Superior temporal gyrus (tissue), 1 donor: ENCODE data around the gene SULT1B1.
"Not testable (repeated sequence)": the region's sequence is repeated elsewhere in the genome, so short reads cannot be mapped to it uniquely, and the experiment has no call there.

Experiments
- DNase-seq: peaks from one replicate; pipeline ENCODE4 v3.0.0-alpha.2; 2016; ENCODE audit errors: extremely low spot score

The SULT1B1 gene

GRCh38 chr4:69760455-69760854 lies at the start of gene SULT1B1:
Gene SULT1B1, minus strand, starts transcription at chr4:69760620. Its CDS starts 5,403 bp downstream, at chr4:69755217.
- no peak for DNase-seq

- DNase-seq, result no peak
These were observed 40.2 kb upstream of the SULT1B1 start for GRCh38 chr4:69800599-69800998.

GRCh38 chr4:69799337-69799736 lies 38.9 kb upstream of the SULT1B1 start:
- no peak for DNase-seq

- DNase-seq, result no peak
These were observed 33.3 kb upstream of the SULT1B1 start for GRCh38 chr4:69793732-69794131.

GRCh38 chr4:69787879-69788278 lies 27.5 kb upstream of the SULT1B1 start:
- no peak for DNase-seq

DNA sequence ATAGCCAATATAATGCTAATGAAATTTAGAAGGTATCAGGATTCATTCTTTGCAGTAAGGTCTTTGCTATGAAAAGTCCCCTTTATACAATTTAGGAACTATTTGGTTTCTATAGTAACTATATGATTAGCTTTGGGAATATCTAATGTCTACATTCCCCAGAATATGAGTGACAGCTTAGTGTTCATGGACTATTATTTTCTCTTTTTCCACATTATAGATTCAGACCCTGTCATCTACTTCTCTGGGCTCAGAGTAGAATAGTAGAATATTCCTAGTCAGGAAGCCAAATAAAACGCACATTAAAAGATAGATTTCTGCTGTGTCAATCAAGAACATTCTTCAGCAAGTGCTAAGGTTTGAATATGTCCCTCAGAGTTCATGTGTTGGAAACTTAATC lies 26.1 kb upstream of the SULT1B1 start:
- DNase-seq, result no peak

GRCh38 chr4:69785211-69785831 lies 24.9 kb upstream of the SULT1B1 start:
- DNase-seq, result no peak

GRCh38 chr4:69782651-69783310 lies 22.4 kb upstream of the SULT1B1 start:
- DNase-seq, result no peak

GRCh38 chr4:69781458-69782418 lies 21.3 kb upstream of the SULT1B1 start:
- DNase-seq, result no peak

GRCh38 chr4:69780141-69780540 lies 19.7 kb upstream of the SULT1B1 start:
- no peak for DNase-seq

DNA sequence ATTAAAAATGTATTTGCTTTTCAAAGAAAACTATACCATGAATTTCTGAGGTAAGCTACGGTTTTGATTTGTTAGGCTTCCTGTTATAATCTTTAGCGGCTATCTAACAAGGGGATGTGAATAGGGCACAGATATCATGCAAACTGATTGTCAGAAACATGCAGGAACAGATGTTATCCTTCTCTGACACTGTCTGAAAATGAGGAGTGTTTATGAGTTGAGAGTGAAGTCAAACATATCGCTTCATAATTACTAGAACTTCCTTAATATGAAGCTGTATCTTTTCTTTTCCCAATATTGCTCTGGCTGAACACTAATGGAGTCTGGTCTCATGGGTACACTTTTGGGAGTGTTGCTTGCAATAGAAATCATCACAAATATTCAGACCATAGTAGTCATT lies 16.3 kb upstream of the SULT1B1 start:
- DNase-seq, result no peak

- DNase-seq, result no peak
These were observed 15.0 kb upstream of the SULT1B1 start for GRCh38 chr4:69775321-69775867.

DNA sequence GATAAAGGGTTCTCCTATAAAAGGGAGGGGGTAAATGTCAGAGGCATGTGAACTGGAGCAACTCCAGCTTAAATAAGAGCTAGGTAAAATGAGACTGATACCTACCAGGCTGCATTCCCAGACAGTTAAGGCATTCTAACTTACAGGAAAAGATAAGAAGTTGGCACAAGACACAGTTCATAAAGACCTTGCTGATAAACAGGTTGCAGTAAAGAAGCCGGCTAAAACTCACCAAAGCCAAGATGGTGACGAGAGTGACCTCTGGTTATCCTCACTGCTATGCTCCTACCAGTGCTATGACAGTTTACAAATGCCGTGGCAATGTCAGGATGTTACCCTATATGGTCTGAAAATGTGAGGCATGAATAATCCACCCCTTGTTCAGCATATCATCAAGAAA lies 13.1 kb upstream of the SULT1B1 start:
- DNase-seq, result no peak

DNA sequence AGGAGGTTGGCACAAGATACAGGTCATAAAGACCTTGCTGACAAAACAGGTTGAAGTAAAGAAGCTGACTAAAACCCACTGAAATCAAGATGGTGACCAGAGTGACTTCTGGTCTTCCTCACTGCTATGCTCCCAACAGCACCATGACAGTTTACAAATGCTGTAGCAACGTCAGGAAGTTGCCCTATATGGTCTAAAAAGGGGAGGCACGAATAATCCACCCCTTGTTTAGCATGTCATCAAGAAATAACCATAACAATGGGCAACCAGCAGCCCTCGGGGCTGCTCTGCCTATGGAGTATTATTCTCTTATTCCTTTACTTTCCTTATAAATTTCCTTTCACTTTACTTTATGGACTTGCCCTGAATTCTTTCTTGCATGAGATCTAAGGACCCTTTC lies 8.1 kb upstream of the SULT1B1 start:
- not testable (repeated sequence) for DNase-seq

DNA sequence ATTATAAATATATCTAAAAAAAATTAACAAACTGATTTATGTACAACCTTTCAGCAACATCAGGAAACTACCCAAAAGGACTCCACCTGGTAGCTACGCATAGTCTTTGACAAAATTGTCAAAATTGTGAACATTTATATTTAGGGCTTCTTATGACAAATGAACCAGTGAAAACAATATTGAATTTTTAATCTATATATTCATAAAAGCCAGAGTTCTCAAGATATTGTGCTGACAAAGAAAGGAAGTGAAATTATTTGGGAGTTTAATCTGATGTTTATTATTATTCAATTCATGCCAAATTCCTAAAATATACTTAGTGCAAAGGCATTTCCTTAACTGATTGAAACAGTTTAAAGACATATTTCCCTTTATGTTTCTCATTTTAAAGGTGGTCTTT lies 5.3 kb upstream of the SULT1B1 start:
- no peak for DNase-seq

DNA sequence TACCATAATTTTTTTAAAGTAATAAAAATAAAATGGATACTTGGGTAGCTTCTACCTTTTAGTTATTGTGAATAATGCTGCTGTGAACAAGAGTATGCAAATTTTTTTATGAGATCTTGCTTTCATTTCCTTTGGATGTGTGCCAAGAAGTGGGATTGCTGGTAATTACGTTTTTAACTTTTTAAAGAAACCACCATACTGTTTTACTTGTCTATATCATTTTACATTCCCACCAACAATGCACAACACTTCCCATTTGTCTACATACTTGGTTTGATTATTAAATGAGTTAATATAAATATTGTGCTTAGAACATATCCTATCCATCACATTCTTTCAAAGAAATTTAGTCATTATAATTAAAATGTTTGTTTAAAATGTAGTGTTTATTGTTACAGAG lies 3.9 kb upstream of the SULT1B1 start:
- DNase-seq, result no peak

DNA sequence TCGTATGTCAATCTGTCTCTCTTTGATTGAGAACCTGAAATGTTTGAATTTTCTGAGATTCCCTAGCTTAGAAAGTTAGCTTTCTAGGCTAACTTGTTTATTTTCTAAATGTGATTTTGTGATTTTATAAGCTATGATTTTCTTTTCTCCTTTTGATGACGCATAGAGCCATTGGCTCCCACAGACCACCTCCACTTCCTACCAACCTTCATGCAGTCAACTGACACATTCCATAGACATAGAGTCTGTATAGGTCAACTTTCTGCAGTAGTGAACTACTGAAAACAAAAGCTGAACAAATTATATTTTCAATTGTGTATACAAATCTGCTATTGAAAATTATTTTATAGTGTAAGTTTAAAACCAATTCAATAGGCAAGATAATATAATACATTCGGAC lies 2.8 kb upstream of the SULT1B1 start:
- no peak for DNase-seq

DNA sequence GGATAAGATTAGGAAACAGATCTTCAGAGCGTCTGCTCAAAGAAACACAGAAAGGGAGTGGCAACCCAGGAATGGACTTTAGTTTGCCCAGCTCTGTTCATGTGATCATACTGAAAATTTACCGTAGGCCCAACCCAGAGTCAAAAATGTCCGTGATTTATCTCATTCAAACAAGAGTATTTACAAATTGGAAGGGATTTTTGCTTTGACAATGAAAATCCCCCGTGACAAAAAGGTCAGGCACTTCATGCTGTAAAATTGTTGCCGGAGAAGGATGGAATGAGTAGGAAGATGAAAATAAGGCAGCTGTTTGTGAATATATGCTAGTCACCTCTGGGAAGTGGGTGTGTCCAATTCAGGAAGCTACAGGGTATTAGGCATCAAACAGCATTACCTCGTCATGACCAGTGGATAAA lies 1.2 kb downstream of the SULT1B1 start:
- DNase-seq, result no peak

DNA sequence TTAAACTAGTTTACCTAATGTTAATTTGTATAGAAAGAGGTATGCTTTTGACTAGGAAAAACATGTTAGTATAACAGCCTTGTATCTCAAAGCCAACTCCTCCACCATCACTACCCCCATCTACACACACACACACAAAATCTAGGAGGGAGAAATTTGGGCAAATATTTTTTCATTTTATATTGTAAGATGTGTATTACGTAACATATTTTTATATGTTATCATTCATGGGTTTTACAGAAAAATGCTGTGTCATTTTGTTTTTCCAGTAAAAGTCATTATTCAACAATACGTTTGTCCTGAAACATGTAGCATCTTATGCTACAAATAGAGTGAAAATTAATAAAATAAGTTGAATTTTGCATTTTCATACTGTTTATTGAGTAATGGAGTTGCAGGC lies 3.0 kb downstream of the SULT1B1 start:
- DNase-seq, result no peak

GRCh38 chr4:69754926-69755580 lies 5.4 kb downstream of the SULT1B1 start:
- no peak for DNase-seq

DNA sequence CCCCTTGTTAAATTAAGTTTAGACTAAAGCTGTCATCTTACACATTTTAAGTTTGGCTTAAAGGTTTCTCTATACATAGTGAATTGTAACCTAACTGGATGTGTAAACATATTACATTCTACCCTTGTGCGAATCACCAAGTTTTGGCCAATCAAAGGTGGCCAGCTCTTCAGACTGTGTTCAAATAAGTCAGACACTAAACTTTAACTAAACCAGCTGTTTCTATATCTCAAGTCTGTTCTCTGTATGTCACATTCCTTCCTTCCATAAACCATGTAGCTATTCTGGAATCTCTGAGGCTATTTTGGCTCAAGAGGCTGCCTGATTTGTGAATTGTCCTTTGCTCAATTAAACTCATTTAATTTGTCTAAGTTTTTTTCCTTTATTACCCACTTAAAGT lies 6.7 kb downstream of the SULT1B1 start:
- DNase-seq, result no peak

DNA sequence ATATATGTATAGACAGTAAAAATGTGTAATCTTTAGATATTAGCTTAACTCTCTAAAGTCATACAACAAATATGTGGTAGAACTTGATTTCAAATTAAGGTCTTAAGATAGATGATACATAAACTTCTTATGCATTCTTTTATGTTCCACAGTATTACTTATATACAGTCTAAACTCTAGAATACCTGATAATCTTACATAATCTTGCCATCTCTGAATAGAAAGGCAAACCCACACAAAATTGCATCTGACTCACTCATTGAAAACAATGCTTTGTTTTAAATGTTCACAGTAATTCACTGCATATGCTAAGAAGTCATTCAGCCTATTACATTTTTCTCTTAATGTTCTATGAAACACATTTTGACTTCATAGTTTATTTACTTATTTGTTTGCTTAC lies 10.1 kb downstream of the SULT1B1 start:
- peak; percentile 27 for DNase-seq
